Peyer's patch (tissue), 4 donors: Measurements from ENCODE around the gene RUBCN.
"Not testable (repeated sequence)": the region's sequence is repeated elsewhere in the genome, so short reads cannot be mapped to it uniquely, and the experiment has no call there.

Experiments used
- POLR2A ChIP-seq, 2 donors: fragments of 450-650 bp; IDR thresholded peaks; one replicate each; pipeline ENCODE4 v1.5.1; 2017; ENCODE audit warnings: antibody characterized with exemption in 2 of 2, mild to moderate bottlenecking in 2 of 2, moderate library complexity in 2 of 2
- TF ChIP-seq, protein P1 (sequence below), 6 experiments: fragments of 450-650 bp in 4 of 6; fragments of 200-600 bp in 2 of 6; sonication (generic) in 1 of 6; IDR thresholded peaks; one replicate each; pipeline ENCODE4 v1.5.1; 2017 to 2019; ENCODE audit warnings: antibody characterized with exemption in 6 of 6, mild to moderate bottlenecking in 3 of 6, moderate library complexity in 1 of 6

GRCh38 chr3:197629286-197629685, 107.4 kb downstream of the RUBCN start:
- TF ChIP-seq, protein P1, sequence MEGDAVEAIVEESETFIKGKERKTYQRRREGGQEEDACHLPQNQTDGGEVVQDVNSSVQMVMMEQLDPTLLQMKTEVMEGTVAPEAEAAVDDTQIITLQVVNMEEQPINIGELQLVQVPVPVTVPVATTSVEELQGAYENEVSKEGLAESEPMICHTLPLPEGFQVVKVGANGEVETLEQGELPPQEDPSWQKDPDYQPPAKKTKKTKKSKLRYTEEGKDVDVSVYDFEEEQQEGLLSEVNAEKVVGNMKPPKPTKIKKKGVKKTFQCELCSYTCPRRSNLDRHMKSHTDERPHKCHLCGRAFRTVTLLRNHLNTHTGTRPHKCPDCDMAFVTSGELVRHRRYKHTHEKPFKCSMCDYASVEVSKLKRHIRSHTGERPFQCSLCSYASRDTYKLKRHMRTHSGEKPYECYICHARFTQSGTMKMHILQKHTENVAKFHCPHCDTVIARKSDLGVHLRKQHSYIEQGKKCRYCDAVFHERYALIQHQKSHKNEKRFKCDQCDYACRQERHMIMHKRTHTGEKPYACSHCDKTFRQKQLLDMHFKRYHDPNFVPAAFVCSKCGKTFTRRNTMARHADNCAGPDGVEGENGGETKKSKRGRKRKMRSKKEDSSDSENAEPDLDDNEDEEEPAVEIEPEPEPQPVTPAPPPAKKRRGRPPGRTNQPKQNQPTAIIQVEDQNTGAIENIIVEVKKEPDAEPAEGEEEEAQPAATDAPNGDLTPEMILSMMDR (IDR thresholded peaks at IDR 0.05) = not testable (repeated sequence)
- not testable (repeated sequence) for TF ChIP-seq POLR2A (IDR thresholded peaks at IDR 0.05)
